ENCODE results near the gene HDHD5.

DNA sequence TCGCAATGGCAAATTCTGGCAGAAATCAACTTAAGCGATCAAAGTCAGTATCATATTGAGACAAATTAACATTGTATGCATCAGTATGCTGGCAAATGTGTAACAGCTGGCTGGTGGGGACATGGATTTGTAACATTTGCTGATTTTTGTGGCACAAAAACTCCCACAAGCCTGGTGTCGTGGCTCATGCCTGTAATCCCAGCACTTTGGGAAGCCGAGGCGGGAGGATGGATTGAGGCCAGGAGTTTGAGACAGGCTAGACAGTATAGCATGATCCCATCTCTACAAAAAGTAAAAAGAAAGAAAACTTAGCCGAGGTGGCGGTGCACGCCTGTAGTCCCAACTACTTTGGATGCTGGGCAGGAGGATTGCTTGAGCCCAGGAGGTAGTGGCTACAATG is 17.6 kb upstream of the HDHD5 start:
- no peak for TF ChIP-seq EZH2phosphoT487 (IDR thresholded peaks at IDR 0.05)
- TF ChIP-seq, protein P1, sequence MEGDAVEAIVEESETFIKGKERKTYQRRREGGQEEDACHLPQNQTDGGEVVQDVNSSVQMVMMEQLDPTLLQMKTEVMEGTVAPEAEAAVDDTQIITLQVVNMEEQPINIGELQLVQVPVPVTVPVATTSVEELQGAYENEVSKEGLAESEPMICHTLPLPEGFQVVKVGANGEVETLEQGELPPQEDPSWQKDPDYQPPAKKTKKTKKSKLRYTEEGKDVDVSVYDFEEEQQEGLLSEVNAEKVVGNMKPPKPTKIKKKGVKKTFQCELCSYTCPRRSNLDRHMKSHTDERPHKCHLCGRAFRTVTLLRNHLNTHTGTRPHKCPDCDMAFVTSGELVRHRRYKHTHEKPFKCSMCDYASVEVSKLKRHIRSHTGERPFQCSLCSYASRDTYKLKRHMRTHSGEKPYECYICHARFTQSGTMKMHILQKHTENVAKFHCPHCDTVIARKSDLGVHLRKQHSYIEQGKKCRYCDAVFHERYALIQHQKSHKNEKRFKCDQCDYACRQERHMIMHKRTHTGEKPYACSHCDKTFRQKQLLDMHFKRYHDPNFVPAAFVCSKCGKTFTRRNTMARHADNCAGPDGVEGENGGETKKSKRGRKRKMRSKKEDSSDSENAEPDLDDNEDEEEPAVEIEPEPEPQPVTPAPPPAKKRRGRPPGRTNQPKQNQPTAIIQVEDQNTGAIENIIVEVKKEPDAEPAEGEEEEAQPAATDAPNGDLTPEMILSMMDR (IDR thresholded peaks at IDR 0.05), result no peak
- no peak for TF ChIP-seq EZH2 (IDR thresholded peaks at IDR 0.05)

All from neural progenitor cell (in vitro differentiated cells).